T-cell (primary cell): ENCODE measurements around the gene TMEM87B. TPM values are rescaled to one million over a fixed set of nuclear protein-coding genes. Genes with fewer than 3 reads are reported as not detected.

ENCODE experiments used
- ATAC-seq, 4 experiments: fragments of 200-7000 bp in 3 of 4; fragments of 150-1000 bp in 1 of 4; cut with Tn5 transposase; replicated peaks in 1 of 4; 1 replicate in 3 of 4; 2 replicates in 1 of 4; pipeline ENCODE4 v1.10.0; 2021; ENCODE audit warnings: moderate library complexity in 3 of 4, mild to moderate bottlenecking in 2 of 4, moderate number of reproducible peaks in 1 of 4
- CTCF ChIA-PET, 2 donors: fragments of 300-600 bp; sonication (Branson Sonifier 250); formaldehyde crosslinking; loops; one replicate each; lab custom pipeline; 2022; ENCODE audit warnings: antibody characterized with exemption in 2 of 2; lab: Charles Lee
- POLR2A ChIA-PET, 2 donors: fragments of 300-600 bp; sonication (Branson Sonifier 250); formaldehyde crosslinking; loops; one replicate each; lab custom pipeline; 2022; ENCODE audit warnings: antibody characterized with exemption in 2 of 2; lab: Charles Lee
- DNase-seq, 35 experiments: peaks; one replicate each; pipeline versions ENCODE4 v3.0.0 to v3.0.0-alpha.2; 2013 to 2023
- H3K27ac ChIP-seq: one replicate; pipeline ENCODE4 v1.5.1; 2013; ENCODE audit warnings: low read length
- H3K27me3 ChIP-seq, 2 experiments: replicated peaks in 1 of 2; 1 replicate in 1 of 2; 2 replicates in 1 of 2; pipeline versions ENCODE4 v1.6.1 to v1.7.0; 2013; ENCODE audit warnings: low read length in 1 of 2, mixed read lengths in 1 of 2; ENCODE audit not compliant: control insufficient read depth in 2 of 2, insufficient read depth in 2 of 2; ENCODE audit errors: extremely low read depth in 1 of 2
- H3K36me3 ChIP-seq, 2 donors: 1 replicate in 1 of 2; 2 replicates in 1 of 2; pipeline versions ENCODE4 v1.6.1 to v1.7.0; 2013; ENCODE audit warnings: low read length in 1 of 2; ENCODE audit not compliant: control insufficient read depth in 2 of 2, insufficient read depth in 1 of 2; ENCODE audit errors: extremely low read depth in 1 of 2
- H3K4me1 ChIP-seq, 2 experiments: 1 replicate in 1 of 2; 2 replicates in 1 of 2; pipeline versions ENCODE4 v1.6.1 to v1.7.0; 2013; ENCODE audit warnings: low read length in 2 of 2, mixed read lengths in 1 of 2; ENCODE audit not compliant: insufficient read depth in 2 of 2, control insufficient read depth in 1 of 2; ENCODE audit errors: extremely low read depth in 1 of 2
- H3K4me3 ChIP-seq, 2 donors: 1 replicate in 1 of 2; 2 replicates in 1 of 2; pipeline versions ENCODE4 v1.5.1 to v1.7.0; 2013; ENCODE audit warnings: mild to moderate bottlenecking in 2 of 2, low read length in 1 of 2, moderate library complexity in 1 of 2; ENCODE audit not compliant: control insufficient read depth in 1 of 2; ENCODE audit errors: extremely low read depth in 1 of 2
- H3K9me3 ChIP-seq: 2 replicates; pipeline ENCODE4 v1.7.0; 2013
- H3K27ac Mint-ChIP-seq, 2 donors: one replicate each; pipeline ENCODE4 v1.8.0; 2020 to 2021; ENCODE audit warnings: mild to moderate bottlenecking in 2 of 2, mixed read lengths in 2 of 2
- H3K27me3 Mint-ChIP-seq, 2 donors: one replicate each; pipeline ENCODE4 v1.8.0; 2021 to 2022; ENCODE audit warnings: mixed read lengths in 2 of 2
- H3K36me3 Mint-ChIP-seq: one replicate; pipeline ENCODE4 v1.8.0; 2021; ENCODE audit warnings: mixed read lengths
- H3K4me1 Mint-ChIP-seq, 3 donors: one replicate each; pipeline ENCODE4 v1.8.0; 2020 to 2022; ENCODE audit warnings: mixed read lengths in 3 of 3, mild to moderate bottlenecking in 1 of 3
- H3K4me3 Mint-ChIP-seq, 3 donors: one replicate each; pipeline ENCODE4 v1.8.0; 2020 to 2022; ENCODE audit warnings: mild to moderate bottlenecking in 3 of 3, mixed read lengths in 3 of 3, moderate library complexity in 3 of 3
- H3K9me3 Mint-ChIP-seq, 3 donors: one replicate each; pipeline ENCODE4 v1.8.0; 2020 to 2022; ENCODE audit warnings: mixed read lengths in 3 of 3
- WGBS: methylation state at CpG from one replicate; pipeline ENCODE4 v1.1.5; 2013; ENCODE audit warnings: missing lambda C conversion rate; ENCODE audit not compliant: insufficient coverage; 5-methylcytosine and 5-hydroxymethylcytosine counted together
- total RNA-seq, 35 experiments: library from RNA in 6 of 35; stranded (reverse) in 6 of 35; fragments of 120-200 nt in 1 of 35; gene quantifications; one replicate each; pipeline versions ENCODE4 v1.2.1 to v1.2.4 and lab custom pipeline; 2013 to 2026

TMEM87B gene
- total RNA-seq, 5 donors from 2014 or later (not counting 1 experiment from before 2014, with no cell fraction given) = 16.8 to 22.7 (median 19.3) TPM

GRCh38 chr2:112143150-112143549 is 88.1 kb downstream of the TMEM87B start:
- DNase-seq (no peak), ATAC-seq (no peak)
- Histone ChIP-seq H3K9me3 (no peaks in the 10 kb centered on the region), H3K4me3 (no peak overlapping the region), H3K36me3 (no peaks in the 10 kb centered on the region), H3K27me3 (peaks cover 0 to 25% of the 10 kb centered on the region in 2 experiments), H3K27ac (no peak overlapping the region), H3K4me1 (peaks cover 0 to 7% of the 10 kb centered on the region in 2 experiments)
- ChIA-PET POLR2A (no interaction called here), CTCF (no interaction called here)
- Mint-ChIP-seq H3K4me1 (peaks cover 0 to 3% (median 2%) of the 10 kb centered on the region in 3 donors), H3K27ac (no peak overlapping the region), H3K4me3 (no peak overlapping the region), H3K9me3 (no peaks in the 10 kb centered on the region), H3K36me3 (no peaks in the 10 kb centered on the region), H3K27me3 (peaks cover 0 to 17% of the 10 kb centered on the region in 2 donors)
- WGBS = no CpG with 5 or more reads among the region's 5 CpGs

GRCh38 chr2:112144966-112145365 is 89.9 kb downstream of the TMEM87B start:
- Histone ChIP-seq H3K27ac (no peak overlapping the region), H3K4me1 (peaks cover 0 to 3% of the 10 kb centered on the region in 2 experiments), H3K4me3 (no peak overlapping the region), H3K9me3 (no peaks in the 10 kb centered on the region), H3K36me3 (no peaks in the 10 kb centered on the region), H3K27me3 (peaks cover 0 to 20% of the 10 kb centered on the region in 2 experiments)
- ATAC-seq (no peak), DNase-seq (no peak)
- Mint-ChIP-seq H3K4me1 (peaks cover 0 to 3% (median 2%) of the 10 kb centered on the region in 3 donors), H3K27ac (no peak overlapping the region), H3K9me3 (no peaks in the 10 kb centered on the region), H3K36me3 (no peaks in the 10 kb centered on the region), H3K4me3 (no peak overlapping the region), H3K27me3 (peaks cover 0 to 13% of the 10 kb centered on the region in 2 donors)
- CTCF ChIA-PET = no interaction called here
- POLR2A ChIA-PET = no interaction called here
- 90% methylated on average over 2 of the region's 6 CpGs for WGBS

- CTCF ChIA-PET = interaction anchor here (0.6 kb wide), 3 partner anchors 35 to 667 kb away, joined by 3 read pairs; no protein-coding TSS in a partner anchor
- WGBS = 93% methylated on average over 7 of the region's 17 CpGs
- Histone ChIP-seq H3K27me3 (peaks cover 0 to 6% of the 10 kb centered on the region in 2 experiments), H3K9me3 (no peaks in the 10 kb centered on the region), H3K36me3 (no peaks in the 10 kb centered on the region), H3K4me3 (no peak overlapping the region), H3K27ac (no peak overlapping the region), H3K4me1 (no peaks in the 10 kb centered on the region)
- POLR2A ChIA-PET = no interaction called here
- Mint-ChIP-seq H3K27ac (no peak overlapping the region), H3K4me3 (no peak overlapping the region), H3K4me1 (no peaks in the 10 kb centered on the region), H3K9me3 (no peaks in the 10 kb centered on the region), H3K27me3 (no peaks in the 10 kb centered on the region), H3K36me3 (no peaks in the 10 kb centered on the region)
- peak in 1 of 35 experiments; percentile 2 for DNase-seq
- no peak for ATAC-seq
Observed at GRCh38 chr2:112147382-112148168, 92.5 kb downstream of the TMEM87B start.

GRCh38 chr2:112148477-112148876 is 93.4 kb downstream of the TMEM87B start:
- POLR2A ChIA-PET = no interaction called here
- no peak overlapping the region for H3K27ac Mint-ChIP-seq

GRCh38 chr2:112149194-112149593 is 94.1 kb downstream of the TMEM87B start:
- H3K36me3 Mint-ChIP-seq = no peaks in the 10 kb centered on the region
- Histone ChIP-seq H3K9me3 (no peaks in the 10 kb centered on the region), H3K4me3 (no peak overlapping the region), H3K4me1 (peaks cover 0 to 1% of the 10 kb centered on the region in 2 experiments), H3K27me3 (peaks cover 0 to 2% of the 10 kb centered on the region in 2 experiments), H3K36me3 (no peaks in the 10 kb centered on the region), H3K27ac (no peak overlapping the region)
- no peak overlapping the region for H3K4me3 Mint-ChIP-seq
- no peaks in the 10 kb centered on the region for H3K27me3 Mint-ChIP-seq
- no peaks in the 10 kb centered on the region for H3K9me3 Mint-ChIP-seq
- H3K27ac Mint-ChIP-seq = no peak overlapping the region
- CTCF ChIA-PET = no interaction called here
- peaks cover 2 to 4% (median 3%) of the 10 kb centered on the region in 3 donors for H3K4me1 Mint-ChIP-seq
- 93% methylated on average over 5 of the region's 5 CpGs for WGBS
- DNase-seq (no peak), ATAC-seq (no peak)
- POLR2A ChIA-PET = no interaction called here

More at GRCh38 chr2:112148477-112148876, 93.4 kb downstream of the TMEM87B start:
- no peaks in the 10 kb centered on the region for H3K27me3 Mint-ChIP-seq
- no peaks in the 10 kb centered on the region for H3K9me3 ChIP-seq
- no peak overlapping the region for H3K27ac ChIP-seq
- WGBS = 90% methylated on average over 1 of the region's 2 CpGs
- no peak overlapping the region for H3K4me3 Mint-ChIP-seq
- H3K4me1 ChIP-seq = no peaks in the 10 kb centered on the region
- ATAC-seq (no peak), DNase-seq (no peak)
- H3K36me3 ChIP-seq = no peaks in the 10 kb centered on the region
- CTCF ChIA-PET = interaction anchor here (0.6 kb wide), 3 partner anchors 36 to 666 kb away, joined by 3 read pairs; no protein-coding TSS in a partner anchor
- peaks cover 0 to 2% of the 10 kb centered on the region in 2 experiments for H3K27me3 ChIP-seq
- no peak overlapping the region for H3K4me3 ChIP-seq
- no peaks in the 10 kb centered on the region for H3K9me3 Mint-ChIP-seq
- H3K36me3 Mint-ChIP-seq = no peaks in the 10 kb centered on the region
- H3K4me1 Mint-ChIP-seq = no peaks in the 10 kb centered on the region

GRCh38 chr2:112149866-112150435 is 94.9 kb downstream of the TMEM87B start:
- Mint-ChIP-seq H3K4me1 (peaks cover 10 to 12% (median 10%) of the 10 kb centered on the region in 3 donors), H3K27ac (no peak overlapping the region), H3K36me3 (no peaks in the 10 kb centered on the region), H3K9me3 (no peaks in the 10 kb centered on the region), H3K27me3 (no peaks in the 10 kb centered on the region), H3K4me3 (no peak overlapping the region)
- H3K4me1 ChIP-seq = peaks cover 4 to 9% of the 10 kb centered on the region in 2 experiments
- 77% methylated on average over 2 of the region's 7 CpGs for WGBS
- DNase-seq = no peak
- no peak overlapping the region for H3K27ac ChIP-seq
- H3K27me3 ChIP-seq = peaks cover 0 to 2% of the 10 kb centered on the region in 2 experiments
- no peak for ATAC-seq
- no peaks in the 10 kb centered on the region for H3K36me3 ChIP-seq
- no peaks in the 10 kb centered on the region for H3K9me3 ChIP-seq
- ChIA-PET POLR2A (no interaction called here), CTCF (no interaction called here)
- no peak overlapping the region for H3K4me3 ChIP-seq
